SU-DHL-6 (cell line): ENCODE results near the gene HSPA9.
"Not testable (repeated sequence)": the region's sequence is repeated elsewhere in the genome, so short reads cannot be mapped to it uniquely, and the experiment has no call there.

ENCODE experiments used
- H2AFZ ChIP-seq: fragments of 200-600 bp; sonication (generic); 2 replicates; pipeline ENCODE4 v1.6.1; 2014; ENCODE audit warnings: low read depth, mild to moderate bottlenecking, moderate library complexity, mixed read lengths, antibody characterized with exemption, low read length; ENCODE audit not compliant: severe bottlenecking
- H3F3A ChIP-seq: fragments of 200-600 bp; shearing (Covaris generic); 2 replicates; pipeline ENCODE4 v1.6.0; 2016; ENCODE audit warnings: antibody characterized with exemption, mild to moderate bottlenecking; ENCODE audit not compliant: insufficient read depth
- H3K27ac ChIP-seq: fragments of 200-600 bp; sonication (generic); 2 replicates; pipeline ENCODE4 v1.5.1; 2016; ENCODE audit warnings: low read depth, mild to moderate bottlenecking, low read length, moderate library complexity, mixed read lengths
- H3K27me3 ChIP-seq: fragments of 200-600 bp; sonication (generic), shearing (Covaris generic); 2 replicates; pipeline ENCODE4 v1.6.0; 2014; ENCODE audit warnings: mild to moderate bottlenecking, low read length
- H3K36me3 ChIP-seq: fragments of 200-600 bp; sonication (generic); 2 replicates; pipeline ENCODE4 v1.6.1; 2014; ENCODE audit warnings: mild to moderate bottlenecking, low read length, mixed read lengths
- H3K4me2 ChIP-seq: fragments of 300-600, 200-600 bp; shearing (Covaris generic), sonication (generic); 2 replicates; pipeline ENCODE4 v1.6.0; 2014; ENCODE audit warnings: low read length, low read depth, mild to moderate bottlenecking; ENCODE audit not compliant: poor library complexity, severe bottlenecking
- H3K4me3 ChIP-seq: fragments of 200-600 bp; sonication (generic); 2 replicates; pipeline ENCODE4 v1.5.1; 2014; ENCODE audit warnings: antibody characterized with exemption, low read length, mild to moderate bottlenecking, mixed read lengths; ENCODE audit not compliant: insufficient read depth, poor library complexity, severe bottlenecking
- H3K79me2 ChIP-seq: fragments of 200-600 bp; sonication (generic); 2 replicates; pipeline ENCODE4 v1.6.1; 2014; ENCODE audit warnings: mild to moderate bottlenecking, low read length, moderate library complexity; ENCODE audit not compliant: insufficient read depth
- H3K9ac ChIP-seq: fragments of 200-600 bp; sonication (generic); 2 replicates; pipeline ENCODE4 v1.7.0; 2014; ENCODE audit warnings: mild to moderate bottlenecking, low read length
- H3K9me2 ChIP-seq: fragments of 200-600 bp; sonication (generic); replicated peaks from 2 replicates; pipeline ENCODE4 v1.6.1; 2014; ENCODE audit warnings: low read length; ENCODE audit not compliant: insufficient read depth
- H3K9me3 ChIP-seq: fragments of 200-600 bp; sonication (generic); 2 replicates; pipeline ENCODE4 v1.6.1; 2014; ENCODE audit warnings: low read length, mixed read lengths; ENCODE audit not compliant: insufficient read depth
- H4K20me1 ChIP-seq: fragments of 200-600 bp; sonication (generic); 2 replicates; pipeline ENCODE4 v1.6.1; 2014; ENCODE audit warnings: low read depth, mild to moderate bottlenecking, antibody characterized with exemption, low read length, moderate library complexity, mixed read lengths
- CTCF ChIP-seq: fragments of 200-600 bp; sonication (generic); IDR thresholded peaks from one replicate; pipeline ENCODE4 v1.5.1; 2017; ENCODE audit warnings: antibody characterized with exemption, mild to moderate bottlenecking, low read length, moderate library complexity; ENCODE audit not compliant: insufficient read depth, poor library complexity, severe bottlenecking
- EZH2phosphoT487 ChIP-seq: fragments of 200-600 bp; sonication (generic), shearing (Covaris generic); conservative IDR thresholded peaks from 2 replicates; pipeline ENCODE4 v1.6.1; 2018; ENCODE audit warnings: mild to moderate bottlenecking, antibody characterized with exemption, low read length, moderate library complexity, mixed read lengths

HSPA9 gene

GRCh38 chr5:138508958-138509357 lies 66.2 kb downstream of the HSPA9 start:
- Histone ChIP-seq H3F3A (peaks cover 10% of the 10 kb centered on the region), H3K9me2 (no peaks in the 10 kb centered on the region), H3K79me2 (no peaks in the 10 kb centered on the region), H3K27ac (no peak overlapping the region), H2AFZ (no peak overlapping the region), H3K4me3 (no peak overlapping the region), H3K9me3 (no peaks in the 10 kb centered on the region), H4K20me1 (no peaks in the 10 kb centered on the region), H3K9ac (no peak overlapping the region), H3K27me3 (no peaks in the 10 kb centered on the region), H3K4me2 (no peak overlapping the region), H3K36me3 (peaks cover 7% of the 10 kb centered on the region)
- TF ChIP-seq CTCF: no peak
- TF ChIP-seq EZH2phosphoT487: no peak

- not testable (repeated sequence) for H2AFZ ChIP-seq, H3K27ac ChIP-seq, H3K36me3 ChIP-seq, H3K27me3 ChIP-seq, H3K4me2 ChIP-seq, H3K4me3 ChIP-seq, H3K9me2 ChIP-seq, H4K20me1 ChIP-seq, H3K9me3 ChIP-seq, H3K9ac ChIP-seq, H3K79me2 ChIP-seq
- H3F3A ChIP-seq: peaks cover 10% of the 10 kb centered on the region
These were observed 67.7 kb downstream of the HSPA9 start for GRCh38 chr5:138507485-138507884.

- no peaks in the 10 kb centered on the region for H3K27me3 ChIP-seq
- no peak overlapping the region for H3K4me2 ChIP-seq
- TF ChIP-seq EZH2phosphoT487: no peak
- TF ChIP-seq CTCF: no peak
- H2AFZ ChIP-seq: no peak overlapping the region
- H3K4me3 ChIP-seq: no peak overlapping the region
- no peak overlapping the region for H3K27ac ChIP-seq
- no peaks in the 10 kb centered on the region for H3K9me3 ChIP-seq
- no peak overlapping the region for H3K9ac ChIP-seq
- H3K36me3 ChIP-seq: peaks cover 7% of the 10 kb centered on the region; the same call in 1 of the 2 replicates
- no peaks in the 10 kb centered on the region for H3K79me2 ChIP-seq
- H4K20me1 ChIP-seq: no peaks in the 10 kb centered on the region
- peaks cover 10% of the 10 kb centered on the region for H3F3A ChIP-seq
- no peaks in the 10 kb centered on the region for H3K9me2 ChIP-seq
These were observed 68.6 kb downstream of the HSPA9 start for GRCh38 chr5:138506370-138507306.

- 0 out of 2 replicates have a peak, but pooled peaks cover 3% of the 10 kb centered on the region for H3K36me3 ChIP-seq
- no peaks in the 10 kb centered on the region for H3K9me2 ChIP-seq
- no peak overlapping the region for H2AFZ ChIP-seq
- H4K20me1 ChIP-seq: no peaks in the 10 kb centered on the region
- peaks cover 10% of the 10 kb centered on the region for H3F3A ChIP-seq
- H3K27ac ChIP-seq: no peak overlapping the region
- H3K4me2 ChIP-seq: no peak overlapping the region
- TF ChIP-seq CTCF (no peak), EZH2phosphoT487 (no peak)
- no peak overlapping the region for H3K4me3 ChIP-seq
- no peaks in the 10 kb centered on the region for H3K79me2 ChIP-seq
- no peak overlapping the region for H3K9ac ChIP-seq
- H3K27me3 ChIP-seq: no peaks in the 10 kb centered on the region
- no peaks in the 10 kb centered on the region for H3K9me3 ChIP-seq
These were observed 70.4 kb downstream of the HSPA9 start for GRCh38 chr5:138504799-138505198.
